AG04450 (cell line): Measurements from ENCODE around the gene CYP27A1. TPM values are rescaled to one million over a fixed set of nuclear protein-coding genes. Genes with fewer than 3 reads are reported as not detected.
A peak's percentile ranks its signal among the peaks of the same experiment; 100 is the strongest.

Experiments used
- CTCF ChIA-PET: fragments of 300-600, 350-600 bp; formaldehyde crosslinking; extraction: SDS; loops from one replicate; lab custom pipeline; 2022; ENCODE audit warnings: antibody characterized with exemption, inconsistent platforms; lab: Charles Lee
- POLR2A ChIA-PET: fragments of 350-600 bp; formaldehyde crosslinking; extraction: SDS; loops from one replicate; lab custom pipeline; 2021; ENCODE audit warnings: antibody characterized with exemption, inconsistent platforms; lab: Yijun Ruan, JAX
- DNase-seq: peaks from one replicate; pipeline ENCODE4 v3.0.0-alpha.2; 2011; ENCODE audit warnings: low read depth, low spot score
- H3K27ac ChIP-seq: one replicate; pipeline ENCODE4 v1.5.1; 2012; ENCODE audit warnings: low read depth, low read length, control low read depth
- H3K27me3 ChIP-seq: one replicate; pipeline ENCODE4 v1.6.0; 2012; ENCODE audit warnings: low read length; ENCODE audit not compliant: control insufficient read depth, insufficient read depth
- H3K4me3 ChIP-seq: 2 replicates; pipeline ENCODE4 v1.5.1; 2011; ENCODE audit warnings: mild to moderate bottlenecking, low read depth, low read length, control low read depth
- H3K9me3 ChIP-seq: 2 replicates; pipeline ENCODE4 v1.5.1; 2012; ENCODE audit warnings: low read length; ENCODE audit not compliant: control insufficient read depth, insufficient read depth
- CTCF ChIP-seq: IDR thresholded peaks from 2 replicates; pipeline ENCODE4 v1.5.1; 2011; ENCODE audit warnings: low read depth, low read length, control low read depth, inconsistent platforms
- polyA minus RNA-seq: library from RNA; depleted of rRNA, polyadenylated mRNA; stranded (reverse); fragments of >200 nt; gene quantifications from 2 replicates; pipeline ENCODE4 v1.2.3, GENCODE V29; 2011; rRNA and poly(A)+ RNA removed
- polyA plus RNA-seq: library from polyadenylated mRNA; depleted of rRNA; stranded (reverse); fragments of >200 nt; gene quantifications from 2 replicates; pipeline ENCODE4 v1.2.3, GENCODE V29; 2011; rRNA removed

The CYP27A1 gene
- 25.6 and 31.0 TPM in 2 replicates for polyA plus RNA-seq
- polyA minus RNA-seq: 12.6 and 17.7 TPM in 2 replicates

- H3K27ac ChIP-seq: peak within 1 kb of the TSS; percentile 11
- CTCF ChIA-PET: interaction anchor here (0.9 to 2.4 kb wide), 2 partner anchors 65 to 72 kb away, joined by 5 to 7 read pairs; partner anchors contain the start of gene TTLL4
- no peak for DNase-seq
- H3K9me3 ChIP-seq: peaks cover 11% of the 10 kb centered on the region
- H3K27me3 ChIP-seq: no peaks in the 10 kb centered on the region
- POLR2A ChIA-PET: interaction anchor here (1.4 kb wide), 1 partner anchor 50 kb away, joined by 4 read pairs; no protein-coding TSS in a partner anchor
- TF ChIP-seq CTCF: no peak
- H3K4me3 ChIP-seq: peak within 1 kb of the TSS; percentile 68
These were observed at the start of gene CYP27A1 for GRCh38 chr2:218781691-218782527. TSS of gene CYP27A1 (plus strand) at chr2:218782147. CDS start at chr2:218782183, 36 bp downstream.

- POLR2A ChIA-PET: no interaction called here
- no peaks in the 10 kb centered on the region for H3K9me3 ChIP-seq
- no peak for TF ChIP-seq CTCF
- CTCF ChIA-PET: interaction anchor here (0.8 to 2.6 kb wide), 4 partner anchors 22 to 247 kb away, joined by 3 to 22 read pairs (median 11); partner anchors contain the start of gene TTLL4
- peak overlapping the region; percentile 95 for H3K27ac ChIP-seq
- no peak for DNase-seq
- H3K4me3 ChIP-seq: no peak overlapping the region
- H3K27me3 ChIP-seq: no peaks in the 10 kb centered on the region
These were observed 49.2 kb upstream of the CYP27A1 start for GRCh38 chr2:218732761-218733158.

GRCh38 chr2:218733171-218734021 is 48.6 kb upstream of the CYP27A1 start:
- DNase-seq: no peak
- TF ChIP-seq CTCF: no peak
- Histone ChIP-seq H3K9me3 (no peaks in the 10 kb centered on the region), H3K4me3 (no peak overlapping the region), H3K27me3 (no peaks in the 10 kb centered on the region), H3K27ac (peak overlapping the region; percentile 95)
- POLR2A ChIA-PET: no interaction called here
- CTCF ChIA-PET: interaction anchor here (0.8 to 2.6 kb wide), 2 partner anchors 46 to 114 kb away, joined by 3 to 19 read pairs; no protein-coding TSS in a partner anchor

DNA sequence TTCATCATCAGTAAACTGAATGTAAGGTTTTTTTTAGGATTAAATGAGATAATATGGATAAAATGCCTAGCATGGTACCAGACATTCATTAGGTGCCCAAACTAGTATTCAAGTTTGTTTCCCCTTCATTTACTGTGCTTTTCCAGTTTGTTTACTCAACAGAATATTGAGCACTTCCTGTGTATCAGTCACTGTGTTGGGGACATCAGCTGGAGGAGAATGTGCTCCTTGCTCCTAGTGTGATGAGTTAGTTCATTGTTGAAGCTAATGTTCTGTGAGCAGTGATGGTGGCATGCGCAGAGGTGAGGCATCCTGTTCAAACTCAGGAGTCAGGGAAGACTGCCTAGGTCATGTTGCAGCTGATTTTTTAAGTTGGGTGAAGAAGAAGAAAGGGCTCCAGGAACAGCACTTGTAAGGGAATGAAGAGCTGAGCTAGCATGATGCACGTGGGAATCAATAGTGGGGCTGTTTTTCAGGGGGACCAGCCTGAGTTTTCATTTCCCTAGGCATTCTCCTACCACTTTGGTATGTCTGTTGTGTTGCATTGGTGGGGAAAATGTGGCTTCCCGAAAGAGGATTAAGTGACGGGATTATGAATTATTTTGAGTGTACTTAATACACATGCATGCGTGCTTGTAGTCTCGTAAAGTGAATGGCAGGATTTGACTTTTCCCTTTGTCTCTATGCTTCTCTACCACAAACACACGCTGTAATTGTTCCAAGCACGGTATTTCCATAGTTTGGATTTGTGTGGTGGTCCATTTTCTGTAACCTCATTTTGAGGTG is 47.6 kb upstream of the CYP27A1 start:
- DNase-seq: no peak
- no peak for TF ChIP-seq CTCF
- no peak overlapping the region for H3K4me3 ChIP-seq
- peak overlapping the region; percentile 52 for H3K27ac ChIP-seq
- POLR2A ChIA-PET: interaction anchor here (0.8 kb wide), 1 partner anchor 24 kb away, joined by 3 read pairs; the partner anchor contains the start of gene TTLL4
- no peaks in the 10 kb centered on the region for H3K27me3 ChIP-seq
- CTCF ChIA-PET: interaction anchor here (1.4 kb wide), 1 partner anchor 24 kb away, joined by 3 read pairs; no protein-coding TSS in a partner anchor
- H3K9me3 ChIP-seq: no peaks in the 10 kb centered on the region
